ENCODE results near the gene CMC2.

- no peak for TF ChIP-seq CTCF (IDR thresholded peaks at IDR 0.05)
- no peak for TF ChIP-seq POLR2A (IDR thresholded peaks at IDR 0.05)
Observed at GRCh38 chr16:80990978-80991377, 15.7 kb downstream of the CMC2 start.

Data from vagina (tissue), 2 donors.